ENCODE data around the gene SMPDL3A.
"Not testable (repeated sequence)": the region's sequence is repeated elsewhere in the genome, so short reads cannot be mapped to it uniquely, and the experiment has no call there.

- not testable (repeated sequence) for TF ChIP-seq CTCF (IDR thresholded peaks at IDR 0.05; ENCODE audit: poor library complexity); EZH2 (IDR thresholded peaks at IDR 0.05; ENCODE audit: borderline replicate concordance); EZH2phosphoT487 (IDR thresholded peaks at IDR 0.05; ENCODE audit: low read depth, severe bottlenecking, unreplicated experiment)
Observed at GRCh38 chr6:122748945-122749344, 40.1 kb upstream of the SMPDL3A start.
